K562 (cell line): ENCODE data around the gene MRPL40. TPM values are rescaled to one million over a fixed set of nuclear protein-coding genes. Genes with fewer than 3 reads are reported as not detected.

ENCODE experiments used
- CHCHD3 ChIP-seq: fragments of 250-450 bp; sonication (Bioruptor Pico); IDR thresholded peaks from 2 replicates; pipeline ENCODE4 v2.1.2; 2022; ENCODE audit warnings: mild to moderate bottlenecking
- E2F3 ChIP-seq: fragments of 250-450 bp; sonication (Bioruptor Pico); IDR thresholded peaks from 2 replicates; pipeline ENCODE4 v1.4.0; 2020; ENCODE audit warnings: mild to moderate bottlenecking
- HNRNPL ChIP-seq: fragments of 200-400 bp; formaldehyde crosslinking; IDR thresholded peaks from 2 replicates; pipeline ENCODE4 v1.6.1; 2017; ENCODE audit warnings: low read depth, mild to moderate bottlenecking, low read length
- NR4A1 ChIP-seq, 2 experiments: fragments of 250-450 bp in 1 of 2; fragments of 450-650 bp in 1 of 2; sonication (Bioruptor Pico) in 1 of 2; IDR thresholded peaks; 2 replicates each; pipeline versions ENCODE4 v1.4.0 to v1.6.1; 2016 to 2020; ENCODE audit warnings: mild to moderate bottlenecking in 2 of 2, missing compliant biosample characterization in 1 of 2, missing genetic modification characterization in 1 of 2, moderate library complexity in 1 of 2
- PTRF ChIP-seq: fragments of 450-650 bp; IDR thresholded peaks from 2 replicates; pipeline ENCODE4 v1.6.1; 2016; ENCODE audit warnings: mild to moderate bottlenecking, missing genetic modification characterization, missing compliant biosample characterization
- SMC3 ChIP-seq: conservative IDR thresholded peaks from 2 replicates; pipeline ENCODE4 v1.6.1; 2011; ENCODE audit warnings: low read depth, low read length, improper control_type of control experiment; ENCODE audit not compliant: insufficient read depth
- TAF7 ChIP-seq: fragments of 450-650 bp; IDR thresholded peaks from 2 replicates; pipeline ENCODE4 v1.6.1; 2016; ENCODE audit warnings: missing genetic modification characterization, missing compliant biosample characterization
- TCF7L2 ChIP-seq: fragments of 150-350 bp; IDR thresholded peaks from 2 replicates; pipeline ENCODE4 v1.6.1; 2016; ENCODE audit warnings: low read depth, mild to moderate bottlenecking, low read length, moderate library complexity
- TEAD1 ChIP-seq, 2 experiments: fragments of 450-650 bp in 1 of 2; sonication (generic) in 1 of 2; formaldehyde crosslinking; IDR thresholded peaks; 2 replicates each; pipeline versions ENCODE4 v1.4.0 to v1.8.0; 2020 to 2022; ENCODE audit warnings: mild to moderate bottlenecking in 2 of 2, missing genetic modification reagents in 1 of 2
- ZNF133 ChIP-seq: fragments of 250-450 bp; sonication (Bioruptor Pico); IDR thresholded peaks from 2 replicates; pipeline ENCODE4 v1.4.0; 2020; ENCODE audit warnings: mild to moderate bottlenecking
- polyA plus RNA-seq, 8 experiments: library from polyadenylated mRNA; depleted of rRNA in 4 of 8; stranded (reverse) in 5 of 8; unstranded in 3 of 8; fragments of >200 nt; fragmentation: Nextera tagmentation in 2 of 8; fragmentation: Illumina TruSeq in 1 of 8; extraction: Ambion mirVana in 2 of 8; extraction: Trizol in 1 of 8; gene quantifications; 2 replicates each; pipeline versions ENCODE4 v1.2.1 to v1.2.3, GENCODE V29; 2011 to 2014; ENCODE audit warnings: inconsistent platforms in 1 of 8, missing spikeins in 1 of 8
- total RNA-seq, 7 experiments: library from RNA; depleted of rRNA in 6 of 7; stranded (reverse); fragments of >200 nt in 6 of 7; fragmentation: Illumina TruSeq in 2 of 7; extraction: Trizol in 2 of 7; gene quantifications; 2 replicates each; pipeline versions ENCODE4 v1.2.1 to v1.2.3, GENCODE V29; 2011 to 2021; ENCODE audit warnings: low replicate concordance in 1 of 7
- TF ChIP-seq, protein P1 (sequence below): fragments of 450-650 bp; IDR thresholded peaks from 2 replicates; pipeline ENCODE4 v1.6.1; 2016; ENCODE audit warnings: mild to moderate bottlenecking, moderate library complexity
- TF ChIP-seq, protein P2 (sequence below): sonication (generic); formaldehyde crosslinking; IDR thresholded peaks from 2 replicates; pipeline ENCODE4 v1.8.0; 2023; ENCODE audit warnings: mild to moderate bottlenecking, missing genetic modification reagents
- TF ChIP-seq, protein P3 (sequence below): IDR thresholded peaks from 2 replicates; pipeline ENCODE4 v1.6.1; 2014; ENCODE audit warnings: antibody characterized with exemption

Gene MRPL40
- total and polyA plus RNA-seq, 9 of the 15 experiments (the other 6 are each of a cell fraction or from before 2014, with no cell fraction given) = 132 to 652 (median 208) TPM

DNA sequence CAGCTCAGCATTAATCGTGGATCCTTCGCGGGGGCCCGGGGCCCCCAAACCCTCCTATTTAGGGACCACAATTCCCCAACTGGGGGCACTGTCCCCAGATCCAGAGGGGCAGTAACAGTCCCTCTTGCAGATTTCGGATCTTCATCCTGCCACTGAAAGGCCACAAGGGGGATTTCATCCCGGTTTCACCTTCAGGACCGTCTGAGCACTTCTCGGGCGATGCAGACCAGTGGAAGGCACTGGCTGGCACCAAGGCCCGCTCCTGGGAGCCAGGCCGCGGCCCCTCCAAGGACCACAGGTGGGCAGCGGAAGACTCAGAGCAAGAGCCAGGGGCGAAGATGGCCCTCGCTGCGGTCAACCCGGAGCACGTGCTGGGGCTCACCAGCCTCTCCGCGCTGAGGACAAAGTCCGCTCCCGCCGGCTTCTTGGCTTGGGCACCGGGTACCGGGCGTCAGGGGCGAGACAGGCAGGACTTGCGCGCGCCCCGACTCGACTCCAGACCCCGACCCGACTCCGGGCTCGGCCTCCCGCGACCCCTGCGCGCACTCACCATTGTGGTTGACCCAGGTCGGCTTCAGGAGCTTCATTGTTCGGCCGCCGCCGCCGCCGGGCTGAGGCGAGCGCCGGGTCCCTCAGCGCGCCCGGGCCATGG is 1.3 kb upstream of the MRPL40 start (continued):
- TF ChIP-seq, protein P1, sequence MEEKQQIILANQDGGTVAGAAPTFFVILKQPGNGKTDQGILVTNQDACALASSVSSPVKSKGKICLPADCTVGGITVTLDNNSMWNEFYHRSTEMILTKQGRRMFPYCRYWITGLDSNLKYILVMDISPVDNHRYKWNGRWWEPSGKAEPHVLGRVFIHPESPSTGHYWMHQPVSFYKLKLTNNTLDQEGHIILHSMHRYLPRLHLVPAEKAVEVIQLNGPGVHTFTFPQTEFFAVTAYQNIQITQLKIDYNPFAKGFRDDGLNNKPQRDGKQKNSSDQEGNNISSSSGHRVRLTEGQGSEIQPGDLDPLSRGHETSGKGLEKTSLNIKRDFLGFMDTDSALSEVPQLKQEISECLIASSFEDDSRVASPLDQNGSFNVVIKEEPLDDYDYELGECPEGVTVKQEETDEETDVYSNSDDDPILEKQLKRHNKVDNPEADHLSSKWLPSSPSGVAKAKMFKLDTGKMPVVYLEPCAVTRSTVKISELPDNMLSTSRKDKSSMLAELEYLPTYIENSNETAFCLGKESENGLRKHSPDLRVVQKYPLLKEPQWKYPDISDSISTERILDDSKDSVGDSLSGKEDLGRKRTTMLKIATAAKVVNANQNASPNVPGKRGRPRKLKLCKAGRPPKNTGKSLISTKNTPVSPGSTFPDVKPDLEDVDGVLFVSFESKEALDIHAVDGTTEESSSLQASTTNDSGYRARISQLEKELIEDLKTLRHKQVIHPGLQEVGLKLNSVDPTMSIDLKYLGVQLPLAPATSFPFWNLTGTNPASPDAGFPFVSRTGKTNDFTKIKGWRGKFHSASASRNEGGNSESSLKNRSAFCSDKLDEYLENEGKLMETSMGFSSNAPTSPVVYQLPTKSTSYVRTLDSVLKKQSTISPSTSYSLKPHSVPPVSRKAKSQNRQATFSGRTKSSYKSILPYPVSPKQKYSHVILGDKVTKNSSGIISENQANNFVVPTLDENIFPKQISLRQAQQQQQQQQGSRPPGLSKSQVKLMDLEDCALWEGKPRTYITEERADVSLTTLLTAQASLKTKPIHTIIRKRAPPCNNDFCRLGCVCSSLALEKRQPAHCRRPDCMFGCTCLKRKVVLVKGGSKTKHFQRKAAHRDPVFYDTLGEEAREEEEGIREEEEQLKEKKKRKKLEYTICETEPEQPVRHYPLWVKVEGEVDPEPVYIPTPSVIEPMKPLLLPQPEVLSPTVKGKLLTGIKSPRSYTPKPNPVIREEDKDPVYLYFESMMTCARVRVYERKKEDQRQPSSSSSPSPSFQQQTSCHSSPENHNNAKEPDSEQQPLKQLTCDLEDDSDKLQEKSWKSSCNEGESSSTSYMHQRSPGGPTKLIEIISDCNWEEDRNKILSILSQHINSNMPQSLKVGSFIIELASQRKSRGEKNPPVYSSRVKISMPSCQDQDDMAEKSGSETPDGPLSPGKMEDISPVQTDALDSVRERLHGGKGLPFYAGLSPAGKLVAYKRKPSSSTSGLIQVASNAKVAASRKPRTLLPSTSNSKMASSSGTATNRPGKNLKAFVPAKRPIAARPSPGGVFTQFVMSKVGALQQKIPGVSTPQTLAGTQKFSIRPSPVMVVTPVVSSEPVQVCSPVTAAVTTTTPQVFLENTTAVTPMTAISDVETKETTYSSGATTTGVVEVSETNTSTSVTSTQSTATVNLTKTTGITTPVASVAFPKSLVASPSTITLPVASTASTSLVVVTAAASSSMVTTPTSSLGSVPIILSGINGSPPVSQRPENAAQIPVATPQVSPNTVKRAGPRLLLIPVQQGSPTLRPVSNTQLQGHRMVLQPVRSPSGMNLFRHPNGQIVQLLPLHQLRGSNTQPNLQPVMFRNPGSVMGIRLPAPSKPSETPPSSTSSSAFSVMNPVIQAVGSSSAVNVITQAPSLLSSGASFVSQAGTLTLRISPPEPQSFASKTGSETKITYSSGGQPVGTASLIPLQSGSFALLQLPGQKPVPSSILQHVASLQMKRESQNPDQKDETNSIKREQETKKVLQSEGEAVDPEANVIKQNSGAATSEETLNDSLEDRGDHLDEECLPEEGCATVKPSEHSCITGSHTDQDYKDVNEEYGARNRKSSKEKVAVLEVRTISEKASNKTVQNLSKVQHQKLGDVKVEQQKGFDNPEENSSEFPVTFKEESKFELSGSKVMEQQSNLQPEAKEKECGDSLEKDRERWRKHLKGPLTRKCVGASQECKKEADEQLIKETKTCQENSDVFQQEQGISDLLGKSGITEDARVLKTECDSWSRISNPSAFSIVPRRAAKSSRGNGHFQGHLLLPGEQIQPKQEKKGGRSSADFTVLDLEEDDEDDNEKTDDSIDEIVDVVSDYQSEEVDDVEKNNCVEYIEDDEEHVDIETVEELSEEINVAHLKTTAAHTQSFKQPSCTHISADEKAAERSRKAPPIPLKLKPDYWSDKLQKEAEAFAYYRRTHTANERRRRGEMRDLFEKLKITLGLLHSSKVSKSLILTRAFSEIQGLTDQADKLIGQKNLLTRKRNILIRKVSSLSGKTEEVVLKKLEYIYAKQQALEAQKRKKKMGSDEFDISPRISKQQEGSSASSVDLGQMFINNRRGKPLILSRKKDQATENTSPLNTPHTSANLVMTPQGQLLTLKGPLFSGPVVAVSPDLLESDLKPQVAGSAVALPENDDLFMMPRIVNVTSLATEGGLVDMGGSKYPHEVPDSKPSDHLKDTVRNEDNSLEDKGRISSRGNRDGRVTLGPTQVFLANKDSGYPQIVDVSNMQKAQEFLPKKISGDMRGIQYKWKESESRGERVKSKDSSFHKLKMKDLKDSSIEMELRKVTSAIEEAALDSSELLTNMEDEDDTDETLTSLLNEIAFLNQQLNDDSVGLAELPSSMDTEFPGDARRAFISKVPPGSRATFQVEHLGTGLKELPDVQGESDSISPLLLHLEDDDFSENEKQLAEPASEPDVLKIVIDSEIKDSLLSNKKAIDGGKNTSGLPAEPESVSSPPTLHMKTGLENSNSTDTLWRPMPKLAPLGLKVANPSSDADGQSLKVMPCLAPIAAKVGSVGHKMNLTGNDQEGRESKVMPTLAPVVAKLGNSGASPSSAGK = no peak
- TF ChIP-seq TEAD1 (CRISPR knock-in tag; IDR thresholded peaks at IDR 0.05) (0 out of 4 replicates have a peak, but pooled peaks of 1 of the 2 experiments have one; percentile 14), TAF7 (tag) (peak; percentile 23; the same call in 1 of the 2 replicates), PTRF (tag) (no peak), ZNF133 (CRISPR knock-in tag) (0 out of 2 replicates have a peak, but pooled peaks have one; percentile 11), SMC3 (0 out of 2 replicates have a peak, but pooled peaks have one; percentile 25), CHCHD3 (CRISPR knock-in tag) (peak; percentile 60; the same call in 1 of the 2 replicates), TCF7L2 (0 out of 2 replicates have a peak, but pooled peaks have one; percentile 16), E2F3 (CRISPR knock-in tag) (peak; percentile 82), NR4A1 (CRISPR knock-in tag; IDR thresholded peaks at IDR 0.05) (peak; percentile 90), NR4A1 (tag; IDR thresholded peaks at IDR 0.05) (peak; percentile 45; the same call in 1 of the 2 replicates), HNRNPL (peak; percentile 88)
- TF ChIP-seq, protein P2, sequence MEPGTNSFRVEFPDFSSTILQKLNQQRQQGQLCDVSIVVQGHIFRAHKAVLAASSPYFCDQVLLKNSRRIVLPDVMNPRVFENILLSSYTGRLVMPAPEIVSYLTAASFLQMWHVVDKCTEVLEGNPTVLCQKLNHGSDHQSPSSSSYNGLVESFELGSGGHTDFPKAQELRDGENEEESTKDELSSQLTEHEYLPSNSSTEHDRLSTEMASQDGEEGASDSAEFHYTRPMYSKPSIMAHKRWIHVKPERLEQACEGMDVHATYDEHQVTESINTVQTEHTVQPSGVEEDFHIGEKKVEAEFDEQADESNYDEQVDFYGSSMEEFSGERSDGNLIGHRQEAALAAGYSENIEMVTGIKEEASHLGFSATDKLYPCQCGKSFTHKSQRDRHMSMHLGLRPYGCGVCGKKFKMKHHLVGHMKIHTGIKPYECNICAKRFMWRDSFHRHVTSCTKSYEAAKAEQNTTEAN (CRISPR knock-in tag) = no peak
- TF ChIP-seq, protein P3, sequence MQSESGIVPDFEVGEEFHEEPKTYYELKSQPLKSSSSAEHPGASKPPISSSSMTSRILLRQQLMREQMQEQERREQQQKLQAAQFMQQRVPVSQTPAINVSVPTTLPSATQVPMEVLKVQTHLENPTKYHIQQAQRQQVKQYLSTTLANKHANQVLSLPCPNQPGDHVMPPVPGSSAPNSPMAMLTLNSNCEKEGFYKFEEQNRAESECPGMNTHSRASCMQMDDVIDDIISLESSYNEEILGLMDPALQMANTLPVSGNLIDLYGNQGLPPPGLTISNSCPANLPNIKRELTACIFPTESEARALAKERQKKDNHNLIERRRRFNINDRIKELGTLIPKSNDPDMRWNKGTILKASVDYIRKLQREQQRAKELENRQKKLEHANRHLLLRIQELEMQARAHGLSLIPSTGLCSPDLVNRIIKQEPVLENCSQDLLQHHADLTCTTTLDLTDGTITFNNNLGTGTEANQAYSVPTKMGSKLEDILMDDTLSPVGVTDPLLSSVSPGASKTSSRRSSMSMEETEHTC = no peak
